Keratinocyte (primary cell): ENCODE results near the gene FKBP14. TPM values are rescaled to one million over a fixed set of nuclear protein-coding genes. Genes with fewer than 3 reads are reported as not detected.
A peak's percentile ranks its signal among the peaks of the same experiment; 100 is the strongest.

ENCODE experiments used
- DNase-seq: peaks from one replicate; pipeline ENCODE4 v3.0.0-alpha.2; 2011; ENCODE audit warnings: low read depth, missing footprints, low spot score
- FAIRE-seq: peaks from 2 replicates; lab custom pipeline; 2011; peaks lifted over from hg19 to GRCh38; lab: Jason Lieb, UNC
- H2AFZ ChIP-seq: 2 replicates; pipeline ENCODE4 v1.6.0; 2012; ENCODE audit warnings: low read length, control low read depth, inconsistent platforms; ENCODE audit not compliant: control insufficient read depth
- H3K27ac ChIP-seq: 2 replicates; pipeline ENCODE4 v1.5.1; 2011; ENCODE audit warnings: low read length; ENCODE audit not compliant: control insufficient read depth, insufficient read depth
- H3K27me3 ChIP-seq: 3 replicates; pipeline ENCODE4 v1.6.0; 2011; ENCODE audit warnings: low read length; ENCODE audit not compliant: control insufficient read depth, insufficient read depth; ENCODE audit errors: extremely low read depth
- H3K36me3 ChIP-seq, 2 experiments: 2 replicates in 1 of 2; 3 replicates in 1 of 2; pipeline ENCODE4 v1.5.1; 2011; ENCODE audit warnings: low read length in 2 of 2, mild to moderate bottlenecking in 1 of 2; ENCODE audit not compliant: control insufficient read depth in 2 of 2, insufficient read depth in 2 of 2; ENCODE audit errors: extremely low read depth in 1 of 2
- H3K4me1 ChIP-seq: 3 replicates; pipeline ENCODE4 v1.5.1; 2011; ENCODE audit warnings: low read length; ENCODE audit not compliant: control insufficient read depth, insufficient read depth; ENCODE audit errors: extremely low read depth
- H3K4me2 ChIP-seq: 3 replicates; pipeline ENCODE4 v1.6.0; 2011; ENCODE audit warnings: low read depth, low read length; ENCODE audit not compliant: control insufficient read depth, insufficient read depth; ENCODE audit errors: extremely low read depth
- H3K4me3 ChIP-seq, 3 experiments: fragments of 200-600 bp in 1 of 3; sonication (generic) in 1 of 3; 2 replicates in 2 of 3; 3 replicates in 1 of 3; pipeline ENCODE4 v1.5.1; 2011 to 2016; ENCODE audit warnings: low read length in 3 of 3, mild to moderate bottlenecking in 3 of 3, control low read depth in 2 of 3, inconsistent platforms in 1 of 3, low read depth in 1 of 3, mixed read lengths in 1 of 3, mixed run types in 1 of 3, moderate library complexity in 1 of 3; ENCODE audit not compliant: control insufficient read depth in 2 of 3, insufficient read depth in 2 of 3; ENCODE audit errors: extremely low read depth in 1 of 3
- H3K79me2 ChIP-seq: 2 replicates; pipeline ENCODE4 v1.6.0; 2012; ENCODE audit warnings: low read length; ENCODE audit not compliant: control insufficient read depth, insufficient read depth
- H3K9ac ChIP-seq: 3 replicates; pipeline ENCODE4 v1.6.0; 2011; ENCODE audit warnings: low read length; ENCODE audit not compliant: control insufficient read depth, insufficient read depth; ENCODE audit errors: extremely low read depth
- H3K9me1 ChIP-seq: 3 replicates; pipeline ENCODE4 v1.6.0; 2011; ENCODE audit warnings: low read length; ENCODE audit not compliant: control insufficient read depth, insufficient read depth; ENCODE audit errors: extremely low read depth
- H3K9me3 ChIP-seq: 2 replicates; pipeline ENCODE4 v1.5.1; 2012; ENCODE audit warnings: low read depth, low read length; ENCODE audit not compliant: control insufficient read depth
- H4K20me1 ChIP-seq: 3 replicates; pipeline ENCODE4 v1.6.0; 2011; ENCODE audit warnings: low read length; ENCODE audit not compliant: control insufficient read depth, insufficient read depth; ENCODE audit errors: extremely low read depth
- CTCF ChIP-seq, 3 experiments: IDR thresholded peaks in 1 of 3; conservative IDR thresholded peaks in 1 of 3; optimal IDR thresholded peaks in 1 of 3; 2 replicates in 2 of 3; 3 replicates in 1 of 3; pipeline versions ENCODE3 to v1.5.1; 2011; ENCODE audit warnings: low read length in 3 of 3, mild to moderate bottlenecking in 3 of 3, moderate library complexity in 2 of 3, control low read depth in 1 of 3, inconsistent platforms in 1 of 3; ENCODE audit not compliant: insufficient read depth in 2 of 3; ENCODE audit errors: extremely low read depth in 1 of 3
- EZH2 ChIP-seq: IDR thresholded peaks from one replicate; pipeline ENCODE4 v1.6.1; 2012; ENCODE audit warnings: inconsistent platforms, mild to moderate bottlenecking, low read length, moderate library complexity
- dilution Hi-C: fragments of 300-500 bp; cut with MboI; formaldehyde crosslinking; loops from one replicate; pipeline ENCODE4 v1.7.0; 2020; ENCODE audit warnings: low sequenced_read_pairs; ENCODE audit not compliant: extremely low pct_ligation_motif_present
- polyA minus RNA-seq, 3 experiments: library from RNA; depleted of rRNA, polyadenylated mRNA; stranded (reverse); fragments of >200 nt; gene quantifications; 1 replicate in 1 of 3; 2 replicates in 1 of 3; 3 replicates in 1 of 3; pipeline ENCODE4 v1.2.3, GENCODE V29; 2011
- polyA plus RNA-seq, 5 experiments: library from polyadenylated mRNA; depleted of rRNA in 3 of 5; stranded (reverse) in 3 of 5; stranded (forward) in 1 of 5; unstranded in 1 of 5; fragments of >200 nt; gene quantifications; 1 replicate in 1 of 5; 2 replicates in 3 of 5; 3 replicates in 1 of 5; pipeline versions ENCODE4 v1.2.1 to v1.2.3, GENCODE V29; 2011 to 2012; ENCODE audit warnings: missing spikeins in 2 of 5, low read depth in 1 of 5, low replicate concordance in 1 of 5

FKBP14 gene
- 16.0 to 24.5 TPM (median 18.3 TPM) in 3 replicates for polyA plus RNA-seq
- 5.0 TPM for polyA plus RNA-seq (2011; ENCODE audit: low read depth)
- polyA plus RNA-seq (2011; cell fraction: cytosol; rRNA removed), result 7.7 and 13.9 TPM in 2 replicates
- polyA plus RNA-seq (2011; cell fraction: nucleus; rRNA removed), result 27.9 and 33.7 TPM in 2 replicates
- 7.2 and 12.3 TPM in 2 replicates for polyA plus RNA-seq (2012; ENCODE audit: low replicate concordance)
- 2.7 to 14.4 TPM (median 10.8 TPM) in 3 replicates for polyA minus RNA-seq
- polyA minus RNA-seq (2011; cell fraction: cytosol; rRNA and poly(A)+ RNA removed), result 6.1 TPM
- polyA minus RNA-seq (2011; cell fraction: nucleus; rRNA and poly(A)+ RNA removed), result 16.2 and 33.8 TPM in 2 replicates

GRCh38 chr7:30026229-30027064 is at the start of gene FKBP14:
TSS of gene FKBP14 (minus strand) at chr7:30026702. CDS start at chr7:30026508, 194 bp downstream.
- DNase-seq, result peak; percentile 91
- peak within 1 kb of the TSS; percentile 83 for H3K9ac ChIP-seq
- TF ChIP-seq EZH2 (no peak), CTCF (optimal IDR thresholded peaks at IDR 0.05 in 1 of 3, IDR thresholded peaks at IDR 0.05 in 1 of 3, conservative IDR thresholded peaks at IDR 0.05 in 1 of 3; ENCODE audit: extremely low read depth in 1 of 3, insufficient read depth in 2 of 3, low read length in 3 of 3) (no peak)
- H3K9me3 ChIP-seq, result no peaks in the 10 kb centered on the region
- peak within 1 kb of the TSS; percentile 92 for H3K4me2 ChIP-seq
- H3K9me1 ChIP-seq, result no peaks in the 10 kb centered on the region
- dilution Hi-C loops, result no loop called here
- no peaks in the 10 kb centered on the region for H4K20me1 ChIP-seq
- FAIRE-seq, result peak; percentile 56
- H3K27me3 ChIP-seq, result no peaks in the 10 kb centered on the region
- peaks cover 58% of the 10 kb centered on the region for H3K79me2 ChIP-seq
- H3K4me3 ChIP-seq, result peak within 1 kb of the TSS; percentile 86 to 99 (median 96)
- H3K36me3 ChIP-seq, result no peaks in the 10 kb centered on the region
- H3K27ac ChIP-seq, result peak within 1 kb of the TSS; percentile 81
- peak within 1 kb of the TSS; percentile 96 for H2AFZ ChIP-seq
- H3K4me1 ChIP-seq, result peaks cover 22% of the 10 kb centered on the region

- FAIRE-seq, result peak; percentile 77
- no peaks in the 10 kb centered on the region for H4K20me1 ChIP-seq
Observed at GRCh38 chr7:30074422-30075030, 48.0 kb upstream of the FKBP14 start.

More at GRCh38 chr7:30074422-30075030, 48.0 kb upstream of the FKBP14 start:
- Histone ChIP-seq H3K9ac (no peak overlapping the region), H3K27ac (no peak overlapping the region), H3K36me3 (peaks cover 2 to 3% of the 10 kb centered on the region in 2 experiments), H3K9me3 (no peaks in the 10 kb centered on the region), H3K27me3 (no peaks in the 10 kb centered on the region), H3K9me1 (no peaks in the 10 kb centered on the region), H3K4me1 (no peaks in the 10 kb centered on the region), H3K4me3 (no peak overlapping the region), H2AFZ (no peak overlapping the region), H3K79me2 (no peaks in the 10 kb centered on the region), H3K4me2 (no peak overlapping the region)
- no peak for TF ChIP-seq EZH2
- peak in 2 of 3 experiments; percentile 32 to 52 for TF ChIP-seq CTCF (optimal IDR thresholded peaks at IDR 0.05 in 1 of 3, IDR thresholded peaks at IDR 0.05 in 1 of 3, conservative IDR thresholded peaks at IDR 0.05 in 1 of 3; ENCODE audit: extremely low read depth in 1 of 3, insufficient read depth in 2 of 3, low read length in 3 of 3)
- no peak for DNase-seq
- dilution Hi-C loops, result no loop called here
